Activated CD8-positive, alpha-beta memory T cell treated with anti-CD3 and anti-CD28 coated beads for 4 hours (primary cell): ENCODE results near the gene RABL2A.
"Not testable (repeated sequence)": the region's sequence is repeated elsewhere in the genome, so short reads cannot be mapped to it uniquely, and the experiment has no call there.

Experiments used
- DNase-seq, 2 donors: peaks; one replicate each; pipeline ENCODE4 v3.0.0-alpha.2; 2020; ENCODE audit warnings: low read depth in 2 of 2

RABL2A gene

DNA sequence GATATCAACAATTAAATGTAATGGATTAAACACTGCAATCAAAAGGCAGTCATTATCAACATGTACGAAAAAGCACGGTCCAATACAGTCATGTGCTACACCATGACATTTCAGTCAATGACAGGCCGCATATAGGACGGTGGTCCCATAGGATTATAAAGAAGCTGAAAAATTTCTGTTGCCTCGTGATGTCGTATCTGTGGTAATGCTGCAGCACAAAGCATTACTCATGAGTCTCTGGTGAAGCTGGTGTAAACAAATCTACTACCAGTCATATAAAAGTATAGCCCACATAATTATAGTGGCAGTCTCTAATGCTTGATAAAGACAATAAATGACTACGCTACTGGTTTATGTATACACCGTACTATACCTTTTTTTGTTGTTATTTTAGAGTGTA, 58.4 kb downstream of the RABL2A start:
- DNase-seq = no peak

DNA sequence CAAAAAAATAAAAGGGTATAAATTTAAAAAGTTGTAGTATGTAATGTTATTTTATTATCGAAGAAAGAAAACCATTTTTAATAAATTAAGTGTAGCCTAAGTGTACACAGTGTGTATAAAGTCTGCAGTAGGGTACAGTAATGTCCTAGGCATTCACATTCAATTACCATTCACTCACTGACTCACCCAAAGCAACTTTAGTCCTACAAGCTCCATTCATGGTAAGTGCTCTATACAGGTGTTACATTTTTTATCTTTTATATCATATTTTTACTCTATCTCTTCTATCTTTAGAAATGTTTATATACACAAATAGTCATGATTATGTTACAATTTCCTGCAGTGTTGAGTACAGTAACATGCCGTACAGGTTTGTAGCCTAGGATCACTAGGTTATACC, 59.5 kb downstream of the RABL2A start:
- DNase-seq = no peak

- DNase-seq = not testable (repeated sequence)
Observed at GRCh38 chr2:113690871-113691270, 63.8 kb downstream of the RABL2A start.
